22Rv1 (cell line): ENCODE results near the gene GPC6.

Source experiments
- ZFX ChIP-seq: fragments of 450-650 bp; IDR thresholded peaks from 2 replicates; pipeline ENCODE4 v1.6.1; 2017; ENCODE audit warnings: antibody characterized with exemption, borderline replicate concordance
- TF ChIP-seq, protein P1 (sequence below): fragments of 450-650 bp; IDR thresholded peaks from 2 replicates; pipeline ENCODE4 v1.5.1; 2017; ENCODE audit warnings: mild to moderate bottlenecking

GRCh38 chr13:94308832-94309231 lies 1082.2 kb downstream of the GPC6 start:
- TF ChIP-seq, protein P1, sequence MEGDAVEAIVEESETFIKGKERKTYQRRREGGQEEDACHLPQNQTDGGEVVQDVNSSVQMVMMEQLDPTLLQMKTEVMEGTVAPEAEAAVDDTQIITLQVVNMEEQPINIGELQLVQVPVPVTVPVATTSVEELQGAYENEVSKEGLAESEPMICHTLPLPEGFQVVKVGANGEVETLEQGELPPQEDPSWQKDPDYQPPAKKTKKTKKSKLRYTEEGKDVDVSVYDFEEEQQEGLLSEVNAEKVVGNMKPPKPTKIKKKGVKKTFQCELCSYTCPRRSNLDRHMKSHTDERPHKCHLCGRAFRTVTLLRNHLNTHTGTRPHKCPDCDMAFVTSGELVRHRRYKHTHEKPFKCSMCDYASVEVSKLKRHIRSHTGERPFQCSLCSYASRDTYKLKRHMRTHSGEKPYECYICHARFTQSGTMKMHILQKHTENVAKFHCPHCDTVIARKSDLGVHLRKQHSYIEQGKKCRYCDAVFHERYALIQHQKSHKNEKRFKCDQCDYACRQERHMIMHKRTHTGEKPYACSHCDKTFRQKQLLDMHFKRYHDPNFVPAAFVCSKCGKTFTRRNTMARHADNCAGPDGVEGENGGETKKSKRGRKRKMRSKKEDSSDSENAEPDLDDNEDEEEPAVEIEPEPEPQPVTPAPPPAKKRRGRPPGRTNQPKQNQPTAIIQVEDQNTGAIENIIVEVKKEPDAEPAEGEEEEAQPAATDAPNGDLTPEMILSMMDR = no peak
- TF ChIP-seq ZFX = no peak
